NCI-H2029 treated with DMSO at 0.1 percent for 48 hours (cell line): ENCODE measurements around the gene ARSD.
"Not testable (repeated sequence)": the region's sequence is repeated elsewhere in the genome, so short reads cannot be mapped to it uniquely, and the experiment has no call there.

Source experiments
- DNase-seq: peaks from one replicate; lab custom pipeline; 2025; lab: John Stamatoyannopoulos, UW

Gene ARSD

GRCh38 chrX:2928583-2929434 lies at the start of gene ARSD:
Gene ARSD, minus strand, starts transcription at chrX:2929339. Its CDS starts 64 bp downstream, at chrX:2929275.
- DNase-seq, result no peak

- DNase-seq, result not testable (repeated sequence)
Measured at GRCh38 chrX:2978639-2979038, 49.5 kb upstream of the ARSD start.

GRCh38 chrX:2974961-2975360 lies 45.8 kb upstream of the ARSD start:
- no peak for DNase-seq

- no peak for DNase-seq
Measured at GRCh38 chrX:2972391-2972790, 43.3 kb upstream of the ARSD start.

GRCh38 chrX:2969021-2969420 lies 39.9 kb upstream of the ARSD start:
- no peak for DNase-seq

- DNase-seq, result no peak
Measured at GRCh38 chrX:2967998-2968909, 39.1 kb upstream of the ARSD start.

- no peak for DNase-seq
Measured at GRCh38 chrX:2967584-2967983, 38.4 kb upstream of the ARSD start.

GRCh38 chrX:2967012-2967411 lies 37.9 kb upstream of the ARSD start:
- DNase-seq, result no peak

- DNase-seq, result no peak
Measured at GRCh38 chrX:2965965-2966364, 36.8 kb upstream of the ARSD start.

GRCh38 chrX:2963992-2964794 lies 35.1 kb upstream of the ARSD start:
- not testable (repeated sequence) for DNase-seq

GRCh38 chrX:2963449-2963848 lies 34.3 kb upstream of the ARSD start:
- DNase-seq, result not testable (repeated sequence)

- no peak for DNase-seq
Measured at GRCh38 chrX:2962381-2962780, 33.2 kb upstream of the ARSD start.

GRCh38 chrX:2960861-2961515 lies 31.8 kb upstream of the ARSD start:
- DNase-seq, result no peak

- DNase-seq, result no peak
Measured at GRCh38 chrX:2958199-2958598, 29.1 kb upstream of the ARSD start.

- no peak for DNase-seq
Measured at GRCh38 chrX:2955838-2956237, 26.7 kb upstream of the ARSD start.

GRCh38 chrX:2955281-2955680 lies 26.1 kb upstream of the ARSD start:
- no peak for DNase-seq

GRCh38 chrX:2954541-2954940 lies 25.4 kb upstream of the ARSD start:
- no peak for DNase-seq

- not testable (repeated sequence) for DNase-seq
Measured at GRCh38 chrX:2937942-2938341, 8.8 kb upstream of the ARSD start.

- no peak for DNase-seq
Measured at GRCh38 chrX:2934715-2935710, 5.9 kb upstream of the ARSD start.
